Mesodermal cell (in vitro differentiated cells): ENCODE measurements around the gene FAM174C.

Experiments used
- H3K27ac ChIP-seq: 2 replicates; pipeline ENCODE4 v1.7.0; 2013; ENCODE audit warnings: mild to moderate bottlenecking, low read depth, low read length, moderate library complexity; ENCODE audit not compliant: severe bottlenecking
- H3K36me3 ChIP-seq: 2 replicates; pipeline ENCODE4 v1.7.1; 2013; ENCODE audit warnings: mild to moderate bottlenecking, low read length, moderate library complexity; ENCODE audit not compliant: control insufficient read depth, insufficient read depth
- H3K4me1 ChIP-seq: one replicate; pipeline ENCODE4 v1.7.1; 2013; ENCODE audit warnings: mild to moderate bottlenecking, low read length; ENCODE audit not compliant: insufficient read depth, control insufficient read depth, poor library complexity, severe bottlenecking
- H3K4me3 ChIP-seq: 2 replicates; pipeline ENCODE4 v1.7.0; 2013; ENCODE audit warnings: low read length, control low read depth, mild to moderate bottlenecking; ENCODE audit not compliant: insufficient read depth, poor library complexity, severe bottlenecking; ENCODE audit errors: extremely low read depth
- H3K9me3 ChIP-seq: 2 replicates; pipeline ENCODE4 v1.7.1; 2013; ENCODE audit warnings: mild to moderate bottlenecking, low read length, moderate library complexity; ENCODE audit not compliant: control insufficient read depth
- WGBS, 2 experiments: methylation state at CpG; one replicate each; pipeline ENCODE4 v1.1.5; 2013; ENCODE audit warnings: missing lambda C conversion rate in 2 of 2; ENCODE audit not compliant: insufficient coverage in 2 of 2; 5-methylcytosine and 5-hydroxymethylcytosine counted together

Gene FAM174C

GRCh38 chr19:1259206-1259875 lies 16.0 kb upstream of the FAM174C start:
- no peaks in the 10 kb centered on the region for H3K9me3 ChIP-seq
- peak overlapping the region; percentile 11 for H3K4me3 ChIP-seq
- H3K27ac ChIP-seq: peak overlapping the region; percentile 75
- H3K36me3 ChIP-seq: peaks cover 42% of the 10 kb centered on the region
- peaks cover 76% of the 10 kb centered on the region for H3K4me1 ChIP-seq
- WGBS, 2 experiments: 26 to 29% methylated on average over 14 to 15 of the region's 17 CpGs

GRCh38 chr19:1259876-1260748 lies 15.2 kb upstream of the FAM174C start:
- H3K36me3 ChIP-seq: peaks cover 34% of the 10 kb centered on the region
- peaks cover 77% of the 10 kb centered on the region for H3K4me1 ChIP-seq
- H3K9me3 ChIP-seq: no peaks in the 10 kb centered on the region
- H3K4me3 ChIP-seq: peak overlapping the region; percentile 18
- 22 to 30% methylated on average over 21 to 27 of the region's 33 CpGs for WGBS, 2 experiments
- peak overlapping the region; percentile 75 for H3K27ac ChIP-seq

- 1% methylated on average over 30 to 58 of the region's 83 CpGs for WGBS, 2 experiments
- peaks cover 26% of the 10 kb centered on the region for H3K36me3 ChIP-seq
- peaks cover 74% of the 10 kb centered on the region for H3K4me1 ChIP-seq
- H3K27ac ChIP-seq: peak overlapping the region; percentile 89
- H3K4me3 ChIP-seq: peak overlapping the region; percentile 62
- H3K9me3 ChIP-seq: no peaks in the 10 kb centered on the region
Measured at GRCh38 chr19:1260749-1261537, 14.4 kb upstream of the FAM174C start.

- no peaks in the 10 kb centered on the region for H3K9me3 ChIP-seq
- H3K27ac ChIP-seq: peak overlapping the region; percentile 89
- H3K36me3 ChIP-seq: peaks cover 20% of the 10 kb centered on the region
- peaks cover 74% of the 10 kb centered on the region for H3K4me1 ChIP-seq
- 21 to 22% methylated on average over 14 of the region's 14 CpGs for WGBS, 2 experiments
- peak overlapping the region; percentile 62 for H3K4me3 ChIP-seq
Measured at GRCh38 chr19:1261538-1261797, 13.9 kb upstream of the FAM174C start.

- Histone ChIP-seq H3K4me3 (peak overlapping the region; percentile 62), H3K27ac (peak overlapping the region; percentile 89), H3K9me3 (no peaks in the 10 kb centered on the region), H3K36me3 (peaks cover 15% of the 10 kb centered on the region), H3K4me1 (peaks cover 69% of the 10 kb centered on the region)
- WGBS, 2 experiments: 35 to 44% methylated on average over 17 of the region's 28 CpGs
Measured at GRCh38 chr19:1261798-1262622, 13.3 kb upstream of the FAM174C start.

GRCh38 chr19:1262623-1263123 lies 12.7 kb upstream of the FAM174C start:
- Histone ChIP-seq H3K9me3 (no peaks in the 10 kb centered on the region), H3K4me1 (peaks cover 71% of the 10 kb centered on the region), H3K4me3 (peak overlapping the region; percentile 62), H3K36me3 (peaks cover 8% of the 10 kb centered on the region), H3K27ac (peak overlapping the region; percentile 45)
- 44 to 52% methylated on average over 5 to 11 of the region's 21 CpGs for WGBS, 2 experiments

GRCh38 chr19:1263188-1263587 lies 12.1 kb upstream of the FAM174C start:
- Histone ChIP-seq H3K4me3 (no peak overlapping the region), H3K36me3 (peaks cover 3% of the 10 kb centered on the region), H3K27ac (no peak overlapping the region), H3K9me3 (no peaks in the 10 kb centered on the region), H3K4me1 (peaks cover 73% of the 10 kb centered on the region)
- WGBS, 2 experiments: 80 to 86% methylated on average over 2 of the region's 5 CpGs

GRCh38 chr19:1264801-1265614 lies 10.3 kb upstream of the FAM174C start:
- Histone ChIP-seq H3K27ac (peak overlapping the region; percentile 90), H3K4me3 (peak overlapping the region; percentile 5), H3K4me1 (peaks cover 66% of the 10 kb centered on the region), H3K9me3 (no peaks in the 10 kb centered on the region), H3K36me3 (peaks cover 3% of the 10 kb centered on the region)
- WGBS, 2 experiments: 63 to 68% methylated on average over 25 of the region's 26 CpGs

GRCh38 chr19:1265615-1266128 lies 9.7 kb upstream of the FAM174C start:
- Histone ChIP-seq H3K4me1 (peaks cover 67% of the 10 kb centered on the region), H3K36me3 (peaks cover 10% of the 10 kb centered on the region), H3K4me3 (peak overlapping the region; percentile 50), H3K9me3 (no peaks in the 10 kb centered on the region), H3K27ac (peak overlapping the region; percentile 92)
- WGBS, 2 experiments: 4 to 6% methylated on average over 17 to 18 of the region's 28 CpGs
